Hematopoietic multipotent progenitor cell treated with erythropoietin and hydrocortisone succinate and interleukin-3 and kit ligand, for 17 days (in vitro differentiated cells): ENCODE results near the gene CCNJ.
A peak's percentile ranks its signal among the peaks of the same experiment; 100 is the strongest.
"Not testable (repeated sequence)": the region's sequence is repeated elsewhere in the genome, so short reads cannot be mapped to it uniquely, and the experiment has no call there.

ENCODE experiments used
- DNase-seq: peaks from one replicate; pipeline ENCODE4 v3.0.0-alpha.2; 2015; ENCODE audit warnings: low spot score

CCNJ gene

GRCh38 chr10:96043033-96043892 is at the start of gene CCNJ:
CCNJ (plus strand) TSS chr10:96043583; CDS start chr10:96044394, 811 bp downstream.
- peak; percentile 34 for DNase-seq

- not testable (repeated sequence) for DNase-seq
Observed at GRCh38 chr10:95994376-95994775, 49.0 kb upstream of the CCNJ start.

GRCh38 chr10:95998255-95998784 is 45.1 kb upstream of the CCNJ start:
- no peak for DNase-seq

- DNase-seq, result no peak
Observed at GRCh38 chr10:96013956-96014355, 29.4 kb upstream of the CCNJ start.

- no peak for DNase-seq
Observed at GRCh38 chr10:96014473-96015102, 28.8 kb upstream of the CCNJ start.

GRCh38 chr10:96017191-96017687 is 26.1 kb upstream of the CCNJ start:
- DNase-seq, result peak; percentile 58

- no peak for DNase-seq
Observed at GRCh38 chr10:96021332-96021731, 22.1 kb upstream of the CCNJ start.

- no peak for DNase-seq
Observed at GRCh38 chr10:96022739-96023138, 20.6 kb upstream of the CCNJ start.

GRCh38 chr10:96023168-96023567 is 20.2 kb upstream of the CCNJ start:
- no peak for DNase-seq

- no peak for DNase-seq
Observed at GRCh38 chr10:96025566-96025965, 17.8 kb upstream of the CCNJ start.

GRCh38 chr10:96034625-96035024 is 8.8 kb upstream of the CCNJ start:
- DNase-seq, result no peak

- no peak for DNase-seq
Observed at GRCh38 chr10:96038476-96039387, 4.7 kb upstream of the CCNJ start.

- no peak for DNase-seq
Observed at GRCh38 chr10:96041146-96041545, 2.2 kb upstream of the CCNJ start.

GRCh38 chr10:96043893-96044715 is 721 bp downstream of the CCNJ start:
- peak; percentile 15 for DNase-seq

GRCh38 chr10:96044736-96045135 is 1.4 kb downstream of the CCNJ start:
- DNase-seq, result peak; percentile 18

- no peak for DNase-seq
Observed at GRCh38 chr10:96046546-96046945, 3.2 kb downstream of the CCNJ start.

- DNase-seq, result no peak
Observed at GRCh38 chr10:96047004-96047649, 3.7 kb downstream of the CCNJ start.

- not testable (repeated sequence) for DNase-seq
Observed at GRCh38 chr10:96047925-96048324, 4.5 kb downstream of the CCNJ start.

GRCh38 chr10:96049340-96049739 is 6.0 kb downstream of the CCNJ start:
- DNase-seq, result no peak

GRCh38 chr10:96053985-96054384 is 10.6 kb downstream of the CCNJ start:
- no peak for DNase-seq
